Right ventricle myocardium inferior (tissue), 1 donor: ENCODE measurements around the gene YPEL2. TPM values are rescaled to one million over a fixed set of nuclear protein-coding genes. Genes with fewer than 3 reads are reported as not detected.

ENCODE experiments used
- ATAC-seq: fragments of 200-7000 bp; cut with Tn5 transposase; one replicate; pipeline ENCODE4 v1.9.1; 2020; ENCODE audit warnings: mild to moderate bottlenecking, moderate library complexity
- DNase-seq: peaks from one replicate; pipeline ENCODE4 v3.0.0; 2021; ENCODE audit errors: missing footprints
- intact Hi-C: fragments of 100-400 bp; cut with DNase I; formaldehyde crosslinking; loops from one replicate; pipeline ENCODE4 v1.11.0; 2022
- total RNA-seq: library from RNA; stranded (reverse); fragmentation: NEBNext Ultra II Directional; extraction: Animal tissue kit (Norgen Biotek cat#: 25700); gene quantifications from one replicate; pipeline ENCODE4 v1.2.1, GENCODE V29; 2021
- donor health status: DM: no; HTN: yes; CAD: no; lungs with severe emphysema.

YPEL2 gene
- total RNA-seq, 1 donor from 2014 or later = 32.7 TPM

- peak; percentile 38 for ATAC-seq
- intact Hi-C loops = no loop called here
Measured at GRCh38 chr17:59353936-59354755, 22.7 kb downstream of the YPEL2 start.

GRCh38 chr17:59355030-59355701 is 23.7 kb downstream of the YPEL2 start:
- DNase-seq = no peak
- intact Hi-C loops = no loop called here
- no peak for ATAC-seq

More at GRCh38 chr17:59353936-59354755, 22.7 kb downstream of the YPEL2 start:
- DNase-seq = no peak

GRCh38 chr17:59355702-59356325 is 24.4 kb downstream of the YPEL2 start:
- DNase-seq (no peak), ATAC-seq (peak; percentile 67)
- intact Hi-C loops = no loop called here

- no peak for DNase-seq
- intact Hi-C loops = no loop called here
- ATAC-seq = no peak
Measured at GRCh38 chr17:59356543-59357218, 25.2 kb downstream of the YPEL2 start.

- intact Hi-C loops = no loop called here
Measured at GRCh38 chr17:59357219-59357697, 25.8 kb downstream of the YPEL2 start.

GRCh38 chr17:59357929-59358328 is 26.5 kb downstream of the YPEL2 start:
- ATAC-seq (no peak), DNase-seq (no peak)
- intact Hi-C loops = no loop called here

More at GRCh38 chr17:59357219-59357697, 25.8 kb downstream of the YPEL2 start:
- no peak for DNase-seq
- no peak for ATAC-seq

GRCh38 chr17:59361386-59361785 is 29.9 kb downstream of the YPEL2 start:
- ATAC-seq = no peak
- intact Hi-C loops = loop anchor here (10.0 kb wide), 1 partner anchor 207 kb away; the partner anchor contains the start of genes PRR11 and SKA2
- no peak for DNase-seq

GRCh38 chr17:59361916-59362810 is 30.7 kb downstream of the YPEL2 start:
- ATAC-seq = no peak
- intact Hi-C loops = loop anchor here (10.0 kb wide), 1 partner anchor 207 kb away; the partner anchor contains the start of genes PRR11 and SKA2
- no peak for DNase-seq

- intact Hi-C loops = loop anchor here (10.0 kb wide), 1 partner anchor 208 kb away; the partner anchor contains the start of genes PRR11 and SKA2
- DNase-seq (no peak), ATAC-seq (no peak)
Measured at GRCh38 chr17:59362811-59363205, 31.4 kb downstream of the YPEL2 start.

GRCh38 chr17:59365383-59365981 is 34.0 kb downstream of the YPEL2 start:
- no peak for DNase-seq
- intact Hi-C loops = loop anchor here (2.0 to 10.0 kb wide), 3 partner anchors 31 to 211 kb away; partner anchors contain the start of genes PRR11 and SKA2
- peak; percentile 15 for ATAC-seq

GRCh38 chr17:59366040-59366757 is 34.7 kb downstream of the YPEL2 start:
- DNase-seq = no peak
- intact Hi-C loops = loop anchor here (5.0 to 10.0 kb wide), 2 partner anchors 71 to 211 kb away; partner anchors contain the start of genes PRR11 and SKA2
- no peak for ATAC-seq

- ATAC-seq (peak; percentile 72), DNase-seq (no peak)
- intact Hi-C loops = loop anchor here (5.0 to 10.0 kb wide), 2 partner anchors 70 to 212 kb away; partner anchors contain the start of genes PRR11 and SKA2
Measured at GRCh38 chr17:59366773-59367656, 35.6 kb downstream of the YPEL2 start.

- intact Hi-C loops = loop anchor here (5.0 to 10.0 kb wide), 2 partner anchors 70 to 213 kb away; partner anchors contain the start of genes PRR11 and SKA2
- DNase-seq = no peak
- ATAC-seq = no peak
Measured at GRCh38 chr17:59367657-59368045, 36.2 kb downstream of the YPEL2 start.

GRCh38 chr17:59368218-59368857 is 36.9 kb downstream of the YPEL2 start:
- ATAC-seq = no peak

More at GRCh38 chr17:59368218-59368857, 36.9 kb downstream of the YPEL2 start:
- intact Hi-C loops = loop anchor here (5.0 to 10.0 kb wide), 2 partner anchors 69 to 214 kb away; partner anchors contain the start of genes PRR11 and SKA2
- DNase-seq = no peak
